NCI-H2171 (cell line): ENCODE results near the gene APBB2.
"Not testable (repeated sequence)": the region's sequence is repeated elsewhere in the genome, so short reads cannot be mapped to it uniquely, and the experiment has no call there.

Source experiments
- DNase-seq: peaks from one replicate; lab custom pipeline; 2025; lab: John Stamatoyannopoulos, UW

The APBB2 gene

GRCh38 chr4:40822420-40823166 lies 391.7 kb downstream of the APBB2 start:
- DNase-seq: no peak

GRCh38 chr4:40820101-40820500 lies 394.2 kb downstream of the APBB2 start:
- no peak for DNase-seq

GRCh38 chr4:40817157-40817556 lies 397.2 kb downstream of the APBB2 start:
- DNase-seq: not testable (repeated sequence)

DNA sequence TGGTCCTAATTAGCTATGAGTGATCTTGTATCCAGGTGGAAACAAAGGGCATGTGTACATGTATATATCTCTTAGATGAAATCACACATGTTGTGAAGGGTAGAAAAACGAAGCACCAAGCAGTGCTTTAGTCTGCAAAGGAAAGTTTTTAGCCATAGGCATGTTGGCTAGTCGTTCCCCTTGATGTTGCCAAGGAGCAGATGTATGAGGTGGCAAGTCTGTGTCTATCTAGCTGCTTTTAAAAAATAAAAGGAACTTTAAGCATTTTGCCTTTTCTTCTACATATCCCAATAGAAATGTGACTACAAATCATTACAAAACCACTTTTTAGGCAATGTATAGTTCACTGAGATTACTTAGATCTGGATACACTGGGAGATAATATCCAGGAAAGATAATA lies 401.5 kb downstream of the APBB2 start:
- DNase-seq: no peak

DNA sequence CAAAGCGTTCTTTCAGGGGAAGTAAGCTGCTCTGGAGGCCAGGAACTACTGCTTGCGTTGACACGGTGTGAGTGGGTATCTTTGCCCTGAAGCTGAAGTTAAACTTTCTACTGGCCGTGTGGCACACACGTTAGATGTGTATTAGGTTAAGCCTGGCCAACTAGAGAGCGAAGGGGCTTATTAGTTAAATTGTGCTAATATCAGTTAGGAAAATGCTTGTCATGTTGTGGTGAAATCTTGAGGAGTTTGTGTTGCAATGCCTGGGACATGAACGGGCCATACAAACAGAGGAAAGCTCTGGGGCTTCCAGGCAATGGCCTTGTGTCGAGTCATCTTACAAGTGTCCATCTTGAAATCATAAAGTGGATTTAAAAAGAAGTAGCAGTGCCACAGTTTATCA lies 402.0 kb downstream of the APBB2 start:
- no peak for DNase-seq

DNA sequence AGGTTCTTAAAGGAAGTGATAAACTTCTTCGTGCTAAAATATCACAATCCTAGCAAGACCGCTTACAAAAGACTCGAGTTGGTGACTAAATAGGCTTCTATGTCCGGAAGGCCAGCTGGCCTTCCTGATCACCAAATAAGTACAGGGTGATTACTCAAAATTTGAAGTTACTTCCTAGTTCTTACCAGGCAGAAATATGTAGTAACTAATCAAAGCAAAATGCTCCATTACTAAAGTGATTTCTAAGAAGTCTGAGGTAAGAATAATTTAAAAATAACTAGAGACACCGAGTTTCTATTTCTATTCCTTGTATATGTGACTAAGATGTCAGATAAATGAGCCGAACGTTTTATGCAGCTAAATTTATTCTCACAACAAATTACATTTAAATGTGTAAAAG lies 402.4 kb downstream of the APBB2 start:
- no peak for DNase-seq

GRCh38 chr4:40808926-40809457 lies 405.4 kb downstream of the APBB2 start:
- no peak for DNase-seq

DNA sequence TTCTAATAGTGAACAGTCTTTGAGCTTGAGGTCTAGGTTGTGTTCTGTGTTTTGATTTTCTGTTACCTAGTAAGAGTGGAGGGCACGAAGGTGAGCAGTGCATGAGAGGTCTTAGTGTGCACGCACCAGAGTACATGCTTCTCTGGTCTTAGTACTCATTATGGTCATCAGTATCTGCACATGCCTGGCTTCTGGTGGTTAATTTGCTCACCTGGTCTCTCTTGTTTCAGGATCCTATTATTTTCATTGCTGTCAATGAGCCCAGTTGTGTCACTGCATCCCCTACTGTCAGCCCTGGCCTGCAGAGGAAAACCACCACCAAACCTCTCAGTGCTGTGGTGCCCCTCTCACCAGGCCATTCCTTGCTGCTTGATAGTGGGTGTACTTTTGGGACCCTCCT lies 409.7 kb downstream of the APBB2 start:
- DNase-seq: no peak

- DNase-seq: no peak
These were observed 414.3 kb downstream of the APBB2 start for GRCh38 chr4:40800064-40800463.

GRCh38 chr4:40789771-40790170 lies 424.6 kb downstream of the APBB2 start:
- no peak for DNase-seq

DNA sequence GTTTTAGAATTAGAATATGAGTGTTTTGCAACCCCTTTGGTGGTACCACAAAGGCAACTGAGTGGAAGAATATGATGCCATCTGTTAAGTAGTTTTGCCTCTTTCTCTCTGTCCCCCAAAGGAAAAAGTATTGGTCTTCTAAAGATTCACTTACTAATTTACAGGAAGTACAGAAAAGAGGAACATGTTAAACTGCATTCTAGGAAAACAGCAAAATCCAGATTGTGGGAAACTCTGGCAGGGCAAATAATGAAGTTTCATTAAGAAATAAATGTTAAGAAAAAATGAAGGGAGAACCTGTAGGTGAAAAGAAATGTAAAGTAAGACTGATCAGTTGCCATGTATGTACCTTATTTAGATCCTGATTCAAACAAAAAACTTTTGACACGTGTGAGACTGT lies 425.3 kb downstream of the APBB2 start:
- DNase-seq: no peak

DNA sequence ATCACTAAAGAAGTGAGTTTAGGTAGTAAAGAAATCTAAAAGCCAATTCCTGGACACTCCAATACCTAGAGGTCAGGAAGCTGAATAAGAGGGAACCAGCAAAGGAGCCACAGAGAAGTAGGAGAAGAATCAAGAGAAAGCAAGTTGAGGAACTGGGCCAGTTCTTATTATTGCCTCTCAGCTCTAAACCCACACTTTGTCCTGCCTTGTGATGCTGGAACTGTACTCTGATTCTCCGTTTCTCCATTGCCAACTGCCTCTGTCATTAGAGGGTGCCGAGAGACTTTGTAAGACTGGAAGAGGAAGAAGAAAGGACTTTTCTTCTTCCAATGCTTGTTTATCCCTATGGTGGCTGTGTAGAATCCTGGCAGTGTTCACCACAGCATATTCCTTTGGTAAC lies 426.0 kb downstream of the APBB2 start:
- no peak for DNase-seq

GRCh38 chr4:40785727-40786126 lies 428.6 kb downstream of the APBB2 start:
- no peak for DNase-seq

DNA sequence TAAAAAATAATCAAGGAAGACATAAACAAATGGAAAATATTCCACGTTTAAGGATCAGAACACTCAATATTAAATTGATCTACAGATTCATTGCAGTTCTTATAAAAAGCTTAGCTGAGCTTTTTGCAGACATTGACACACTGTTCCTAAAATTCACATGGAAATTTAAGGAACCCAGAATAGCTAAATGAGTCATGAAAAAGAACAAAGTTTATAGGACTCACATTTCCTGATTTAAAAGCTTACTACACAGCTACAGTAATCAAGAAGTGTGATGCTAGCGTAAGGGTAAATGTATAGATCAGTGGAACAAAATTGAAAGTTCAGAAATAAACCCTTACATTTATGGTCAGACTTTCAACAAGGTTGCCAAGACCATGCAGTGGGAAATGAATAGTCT lies 431.5 kb downstream of the APBB2 start:
- no peak for DNase-seq

- DNase-seq: no peak
These were observed 436.3 kb downstream of the APBB2 start for GRCh38 chr4:40778090-40778489.

- no peak for DNase-seq
These were observed 445.1 kb downstream of the APBB2 start for GRCh38 chr4:40769266-40769665.

DNA sequence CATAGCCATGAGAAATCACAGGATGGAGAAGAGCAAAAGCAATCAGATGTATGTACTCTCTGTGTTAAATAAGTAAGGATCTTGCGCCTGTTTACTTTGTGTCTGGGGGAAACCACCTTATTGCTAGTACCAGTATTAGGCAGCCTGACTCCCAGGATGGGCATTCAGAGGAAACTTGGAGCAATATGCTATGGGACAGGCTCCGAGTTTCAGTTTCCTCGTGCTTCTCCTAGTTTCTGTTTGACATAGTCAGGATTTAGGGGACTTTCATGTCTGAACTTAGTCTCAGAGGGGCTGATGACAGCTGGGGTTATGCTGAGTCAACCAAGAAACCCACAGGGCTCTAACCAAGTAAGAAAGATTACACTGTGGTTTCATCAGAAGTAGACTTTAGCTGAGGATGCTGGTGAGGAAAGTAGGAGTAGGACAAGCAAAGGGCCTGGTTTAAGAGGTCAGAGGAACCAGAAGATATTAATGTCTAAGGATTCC lies 451.1 kb downstream of the APBB2 start:
- no peak for DNase-seq
